Measurements from ENCODE around the gene VEZT.

DNA sequence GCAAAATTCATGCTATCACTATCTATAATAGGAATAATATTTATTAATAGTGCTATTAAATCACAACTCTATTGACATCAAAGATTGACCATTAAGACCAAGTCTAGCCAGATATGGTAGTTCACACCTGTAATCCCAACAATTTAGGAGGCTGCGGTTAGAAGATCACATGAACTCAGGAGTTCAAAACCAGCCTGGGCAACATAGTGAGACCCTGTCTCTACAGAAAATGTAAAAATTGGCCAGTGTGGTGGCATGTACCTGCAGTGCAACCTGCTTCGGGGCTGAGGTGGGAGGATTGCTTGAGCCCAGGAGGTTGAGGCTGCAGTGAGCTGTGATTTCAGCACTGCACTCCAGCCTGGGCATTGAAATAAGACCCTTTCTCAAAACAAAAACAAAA, 11.0 kb downstream of the VEZT start:
- no peak for TF ChIP-seq ATF3 (IDR thresholded peaks at IDR 0.05)
- no peak for TF ChIP-seq CTCF (IDR thresholded peaks at IDR 0.05; ENCODE audit: low read depth, low read length, missing input control)
- TF ChIP-seq TAF1 (conservative IDR thresholded peaks at IDR 0.05): no peak
- no peak for TF ChIP-seq SP1 (IDR thresholded peaks at IDR 0.05)
- no peak for TF ChIP-seq JUND (IDR thresholded peaks at IDR 0.05)

Measured in liver (tissue), 3 donors.